ENCODE data around the gene PLA2G4A.
"Not testable (repeated sequence)": the region's sequence is repeated elsewhere in the genome, so short reads cannot be mapped to it uniquely, and the experiment has no call there.

Gene PLA2G4A

DNA sequence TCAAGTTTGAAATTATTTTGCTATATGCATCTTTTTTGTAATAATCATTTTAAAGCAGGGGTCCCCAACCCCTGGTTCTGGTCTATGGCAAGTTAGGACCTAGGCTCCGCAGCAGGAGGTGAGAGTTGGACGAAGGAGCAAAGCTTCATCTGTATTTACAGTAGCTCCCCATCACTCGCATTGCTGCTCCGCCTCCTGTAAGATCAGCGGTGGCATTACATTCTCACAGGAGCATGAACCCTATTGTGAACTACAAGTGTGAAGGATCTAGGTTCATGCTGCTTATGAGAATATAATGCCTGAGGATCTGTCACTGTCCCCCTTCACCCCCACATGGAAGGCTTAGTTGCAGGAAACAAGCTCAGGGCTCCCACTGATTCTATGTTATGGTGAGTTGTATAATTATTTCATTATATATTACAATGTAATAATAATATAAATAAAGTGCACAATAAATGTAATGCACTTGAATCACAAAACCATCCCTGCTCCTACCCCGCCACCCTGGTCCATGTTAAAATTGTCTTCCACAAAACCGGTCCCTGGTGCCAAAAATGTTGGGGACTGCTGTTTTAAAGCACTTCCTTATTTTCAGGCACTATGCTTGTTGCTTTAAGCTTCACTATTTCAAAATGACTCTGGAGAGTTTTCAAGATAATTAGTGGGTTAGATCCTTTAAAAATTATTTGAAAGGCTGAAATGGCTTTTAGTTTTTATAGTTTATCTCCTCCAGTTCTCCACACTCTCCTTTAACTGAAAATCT, 74.8 kb downstream of the PLA2G4A start:
- no peak for TF ChIP-seq CTCF (IDR thresholded peaks at IDR 0.05; ENCODE audit: control insufficient read depth, extremely low read depth, insufficient read depth)
- H3K4me3 ChIP-seq (ENCODE audit: low read depth, low read length), result no peak overlapping the region
- no peak for DNase-seq (ENCODE audit: low read depth)

- no peak for DNase-seq (ENCODE audit: low read depth)
- TF ChIP-seq CTCF (IDR thresholded peaks at IDR 0.05; ENCODE audit: control insufficient read depth, extremely low read depth, insufficient read depth), result no peak
- no peak overlapping the region for H3K4me3 ChIP-seq (ENCODE audit: low read depth, low read length)
Measured at GRCh38 chr1:186904361-186904760, 75.6 kb downstream of the PLA2G4A start.

GRCh38 chr1:186905561-186905960, 76.8 kb downstream of the PLA2G4A start:
- no peak for DNase-seq (ENCODE audit: low read depth)
- H3K4me3 ChIP-seq (ENCODE audit: low read depth, low read length), result no peak overlapping the region
- no peak for TF ChIP-seq CTCF (IDR thresholded peaks at IDR 0.05; ENCODE audit: control insufficient read depth, extremely low read depth, insufficient read depth)

- no peak for TF ChIP-seq CTCF (IDR thresholded peaks at IDR 0.05; ENCODE audit: control insufficient read depth, extremely low read depth, insufficient read depth)
- H3K4me3 ChIP-seq (ENCODE audit: low read depth, low read length), result no peak overlapping the region
- no peak for DNase-seq (ENCODE audit: low read depth)
Measured at GRCh38 chr1:186915555-186915954, 86.8 kb downstream of the PLA2G4A start.

DNA sequence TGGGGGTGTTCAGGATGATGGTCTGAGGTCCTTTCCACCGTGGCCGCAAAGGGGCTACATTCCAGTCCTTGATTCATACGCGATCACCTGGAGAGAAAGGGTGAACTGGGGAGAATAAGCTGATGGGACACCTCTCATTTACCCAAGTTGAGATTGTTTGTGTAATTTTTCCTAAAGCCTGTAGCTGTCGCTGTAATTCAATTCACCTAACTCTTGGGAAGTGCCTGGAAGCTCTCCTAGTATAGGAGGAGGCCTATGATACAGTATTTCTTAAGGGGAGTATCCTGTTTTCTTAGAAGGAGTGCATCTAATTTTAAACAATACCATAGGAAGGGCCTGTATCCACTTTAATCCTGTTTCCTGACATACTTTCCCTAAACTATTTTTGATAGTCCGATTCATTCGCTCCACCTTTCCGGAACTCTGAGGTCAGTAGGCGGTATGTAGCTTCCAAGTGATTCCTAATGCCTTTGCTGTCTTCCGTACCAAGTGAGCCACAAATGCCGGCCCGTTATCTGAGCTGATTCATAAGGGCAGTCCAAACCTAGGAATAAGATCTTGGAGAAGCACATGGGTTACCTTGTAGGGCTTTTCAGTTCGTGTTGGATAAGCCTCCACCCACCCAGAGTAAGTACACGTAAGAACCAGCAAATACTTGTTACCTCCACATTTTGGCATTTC, 88.5 kb downstream of the PLA2G4A start:
- H3K4me3 ChIP-seq (ENCODE audit: low read depth, low read length); DNase-seq (ENCODE audit: low read depth): not testable (repeated sequence)
- peak; percentile 43 for TF ChIP-seq CTCF (IDR thresholded peaks at IDR 0.05; ENCODE audit: control insufficient read depth, extremely low read depth, insufficient read depth)

- not testable (repeated sequence) for DNase-seq (ENCODE audit: low read depth); H3K4me3 ChIP-seq (ENCODE audit: low read depth, low read length)
Measured at GRCh38 chr1:186921386-186921785, 92.6 kb downstream of the PLA2G4A start.

GRCh38 chr1:186922814-186923213, 94.1 kb downstream of the PLA2G4A start:
- not testable (repeated sequence) for DNase-seq (ENCODE audit: low read depth); H3K4me3 ChIP-seq (ENCODE audit: low read depth, low read length)

DNA sequence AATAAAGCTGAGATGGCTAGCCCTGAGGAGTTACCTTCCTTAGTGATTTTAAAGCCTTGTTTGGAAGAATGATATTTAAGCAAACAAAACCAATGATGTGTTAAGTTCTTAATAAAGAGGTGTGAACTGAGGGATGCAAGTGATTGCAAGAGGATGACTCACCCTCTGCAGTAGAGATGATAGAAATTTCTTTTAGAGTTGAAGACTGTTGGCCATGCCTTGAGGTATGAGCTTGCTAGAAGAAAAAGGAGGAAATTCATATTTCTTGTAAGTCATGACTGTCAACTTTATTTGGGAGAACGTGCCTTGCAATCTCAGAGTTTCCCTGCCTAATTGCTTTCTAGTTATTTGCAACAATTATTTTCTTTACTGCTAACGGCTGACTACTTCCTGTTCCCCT, 94.7 kb downstream of the PLA2G4A start:
- H3K4me3 ChIP-seq (ENCODE audit: low read depth, low read length), result no peak overlapping the region
- DNase-seq (ENCODE audit: low read depth), result no peak
- no peak for TF ChIP-seq CTCF (IDR thresholded peaks at IDR 0.05; ENCODE audit: control insufficient read depth, extremely low read depth, insufficient read depth)

Measured in LNCaP clone FGC (cell line).